DMS 273 (cell line): ENCODE results near the gene HEPACAM.
A peak's percentile ranks its signal among the peaks of the same experiment; 100 is the strongest.

Source experiments
- DNase-seq: peaks from one replicate; lab custom pipeline; 2025; ENCODE audit not compliant: unreplicated experiment; lab: John Stamatoyannopoulos, UW

The HEPACAM gene

DNA sequence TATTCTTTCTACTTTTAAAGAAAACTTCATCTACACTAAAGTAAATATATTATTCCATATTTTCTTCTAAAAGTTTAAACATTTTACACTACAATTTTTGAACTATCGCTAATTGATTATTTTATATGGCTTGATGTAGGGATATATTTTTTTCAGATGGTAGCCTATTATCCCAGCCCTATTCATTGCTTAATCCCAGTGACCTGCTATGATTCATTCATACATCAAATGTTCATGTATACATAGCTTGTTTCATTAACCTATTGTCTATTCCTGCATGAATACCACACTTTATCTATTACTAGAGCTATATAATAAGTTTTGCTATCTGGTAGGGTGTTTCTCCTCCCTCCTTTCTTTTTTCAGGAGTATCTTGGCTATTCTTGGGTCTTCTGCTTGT, 33.2 kb downstream of the HEPACAM start:
- no peak for DNase-seq

DNA sequence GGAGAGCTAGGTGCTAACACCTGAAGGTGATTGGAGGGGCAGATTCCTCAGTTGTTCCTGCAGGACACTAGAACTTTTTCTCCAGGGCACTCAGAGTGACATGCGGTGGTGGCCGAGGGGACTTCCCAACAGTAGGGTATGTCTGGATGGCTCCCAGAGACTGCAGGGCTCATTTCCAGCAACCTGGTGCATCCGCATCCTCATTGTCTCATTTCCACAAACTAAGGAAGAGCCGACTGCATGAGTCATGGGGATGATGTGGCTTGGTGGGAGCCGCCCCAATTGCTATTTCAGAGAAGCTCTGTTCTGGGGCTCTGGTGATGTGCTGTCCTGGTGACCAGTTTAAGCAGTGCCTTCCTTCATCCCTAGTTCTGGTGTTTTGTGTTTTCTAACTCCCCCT, 35.4 kb downstream of the HEPACAM start:
- DNase-seq, result no peak

DNA sequence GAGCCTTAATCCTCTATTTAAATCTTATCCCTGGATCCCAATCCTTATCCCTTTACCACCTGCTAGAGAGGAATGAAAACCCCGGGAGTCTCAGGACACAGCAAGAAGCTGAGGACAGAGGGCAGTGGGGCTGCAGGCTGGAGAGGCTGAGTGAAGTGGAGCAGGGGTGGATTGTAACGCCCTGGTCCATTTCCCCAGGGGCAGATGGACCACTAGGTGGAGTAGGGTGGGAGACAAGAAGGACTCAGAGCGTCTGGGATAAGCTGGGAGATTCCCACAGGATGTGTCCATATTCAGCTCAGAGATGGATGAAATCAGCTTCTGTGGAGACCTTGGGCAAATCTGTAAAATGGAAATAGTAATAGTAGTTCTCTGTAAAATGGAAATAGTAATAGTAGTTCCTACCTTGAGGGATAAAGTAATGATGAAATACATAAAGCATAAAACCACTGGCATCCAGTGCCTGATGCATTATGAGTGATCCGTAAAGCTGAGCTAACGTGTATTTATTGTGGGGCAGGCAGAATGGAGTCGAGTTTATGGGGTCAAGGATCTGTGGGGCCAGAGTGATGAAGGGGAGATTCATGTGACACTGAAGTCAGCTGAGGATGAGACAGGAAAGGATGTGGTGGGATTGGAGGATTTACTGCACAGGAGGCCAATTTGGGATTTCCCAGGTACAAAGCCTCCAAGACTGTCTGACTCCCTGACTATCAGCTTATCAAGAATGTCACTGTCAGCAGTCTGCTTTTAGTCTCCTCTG, 36.3 kb downstream of the HEPACAM start:
- no peak for DNase-seq

DNA sequence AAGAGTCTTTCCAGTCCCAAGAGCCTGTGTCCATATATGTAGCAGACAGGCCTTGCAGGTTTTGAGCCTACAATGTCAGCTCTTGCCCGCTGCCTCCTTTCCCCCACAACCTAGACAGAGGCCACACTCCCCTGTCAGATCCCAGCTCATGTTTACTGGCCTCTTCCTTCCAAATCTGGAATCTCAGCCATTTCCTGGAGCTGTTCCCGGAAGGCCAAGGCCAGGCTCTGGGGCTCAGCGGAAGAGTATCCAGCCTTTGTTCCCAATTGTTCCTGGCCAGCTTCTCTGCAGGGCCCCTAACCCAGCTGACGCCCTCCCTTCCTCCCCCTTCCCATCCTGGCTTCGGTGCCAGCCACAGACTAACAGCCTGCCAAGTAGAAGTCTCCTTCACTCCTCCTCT, 37.1 kb downstream of the HEPACAM start:
- no peak for DNase-seq

DNA sequence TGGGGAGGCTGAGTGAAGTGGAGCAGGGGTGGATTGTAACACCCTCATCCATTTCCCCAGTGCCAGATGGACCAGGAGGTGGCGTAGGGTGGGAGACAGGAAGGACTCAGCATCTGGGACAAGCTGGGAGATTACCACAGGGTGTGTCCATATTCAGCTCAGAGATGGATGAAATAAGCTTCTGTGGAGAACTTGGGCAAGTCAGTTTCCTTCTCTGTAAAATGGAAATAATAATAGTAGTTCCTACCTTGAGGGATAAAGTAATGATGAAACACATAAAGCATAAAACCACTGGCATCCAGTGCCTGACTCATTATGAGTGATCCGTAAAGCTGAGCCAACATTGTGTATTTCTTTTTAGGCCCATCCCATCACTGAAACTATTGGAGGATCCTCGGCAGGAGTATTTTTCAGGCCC, 37.6 kb downstream of the HEPACAM start:
- peak; percentile 55 for DNase-seq

DNA sequence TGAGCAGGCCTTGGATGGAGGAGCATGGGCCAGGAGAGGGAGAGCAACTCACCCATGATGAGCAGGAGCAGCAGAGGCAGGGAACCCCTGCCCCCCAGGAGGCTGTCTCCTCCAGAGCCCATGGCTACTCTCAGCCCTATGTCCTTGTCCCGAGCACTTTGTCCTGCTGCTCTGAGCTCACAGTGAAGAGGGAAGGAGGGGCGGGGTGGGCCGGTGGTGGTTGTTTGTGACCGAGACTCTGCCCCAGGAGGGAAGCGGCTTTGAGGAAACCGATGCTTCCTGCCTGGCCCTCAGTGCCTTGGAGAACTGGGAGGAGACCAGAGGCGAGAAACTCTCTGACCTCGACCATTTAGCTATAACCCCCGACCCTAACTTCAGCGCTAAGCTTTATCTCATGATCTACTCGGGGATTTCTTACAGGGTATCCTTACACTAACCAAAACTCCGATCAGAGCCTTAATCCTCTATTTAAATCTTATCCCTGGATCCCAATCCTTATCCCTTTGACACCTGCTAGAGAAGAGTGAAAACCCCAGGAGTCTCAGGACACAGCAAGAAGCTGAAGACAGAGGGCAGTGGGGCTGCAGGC, 38.1 kb downstream of the HEPACAM start, which contains the start of gene ROBO4:
ROBO4 (minus strand) TSS at position 192 of the 589 bp plus-strand sequence; CDS start at position 122, 70 bp downstream.
- DNase-seq, result no peak

DNA sequence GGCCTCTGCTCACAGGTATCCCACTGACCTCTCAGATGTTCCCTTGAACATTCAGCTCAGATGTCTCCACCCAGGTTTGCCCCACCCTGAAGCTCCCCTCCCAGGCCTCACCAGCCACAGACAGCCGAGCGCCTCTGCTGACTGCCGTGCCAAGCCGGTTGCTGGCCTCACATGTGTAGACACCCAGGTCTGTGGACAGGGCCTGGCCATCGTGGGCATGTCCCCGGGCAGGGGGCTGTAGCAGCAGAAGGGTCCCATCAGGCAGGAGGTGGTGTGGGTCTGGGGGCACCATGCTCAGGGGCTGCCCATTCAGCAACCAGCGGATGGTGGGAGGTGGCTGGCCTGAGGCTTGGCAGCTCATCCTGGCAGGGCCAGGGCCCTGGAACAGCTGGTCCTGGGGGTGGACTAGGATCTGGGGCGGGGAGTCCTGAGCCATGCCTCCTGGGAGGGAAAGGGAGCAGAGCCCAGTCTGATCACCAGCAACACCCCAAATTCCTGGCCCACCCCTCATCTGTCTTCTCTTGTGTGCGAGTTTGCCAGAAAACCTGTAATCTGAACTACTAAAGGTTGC, 38.9 kb downstream of the HEPACAM start:
- DNase-seq, result peak; percentile 10

DNA sequence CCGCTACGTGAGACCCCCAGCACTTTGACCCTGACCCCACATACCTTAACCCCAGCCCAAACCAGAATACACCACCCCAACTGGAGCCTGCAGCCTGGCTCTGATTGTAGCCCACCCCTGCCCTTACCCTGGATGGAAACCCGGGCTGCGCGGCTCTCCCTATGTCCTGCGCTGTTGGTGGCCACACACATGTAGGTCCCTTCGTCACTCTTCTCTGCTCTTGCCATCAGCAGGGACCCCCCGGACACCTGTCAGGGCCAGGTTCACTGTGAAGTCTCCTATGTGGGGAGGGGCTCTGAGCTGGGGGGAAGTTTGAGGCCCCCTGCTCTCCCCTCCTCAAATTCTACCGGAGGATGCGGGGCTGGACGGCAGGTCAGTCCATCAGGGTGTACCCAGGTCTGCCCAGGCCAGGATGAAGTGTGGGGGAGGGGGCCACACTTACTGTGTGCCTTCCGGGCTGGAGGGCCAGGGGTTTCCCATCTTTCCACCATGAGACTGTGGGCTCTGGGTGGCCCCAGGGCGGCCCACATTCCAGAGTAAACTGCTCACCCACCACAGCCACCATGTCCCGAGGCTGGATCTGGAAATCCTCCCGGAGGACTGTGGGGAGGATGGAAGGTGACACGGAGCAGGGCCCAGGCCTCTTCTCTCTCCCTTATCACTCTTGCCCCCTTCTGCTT, 39.6 kb downstream of the HEPACAM start:
- no peak for DNase-seq

DNA sequence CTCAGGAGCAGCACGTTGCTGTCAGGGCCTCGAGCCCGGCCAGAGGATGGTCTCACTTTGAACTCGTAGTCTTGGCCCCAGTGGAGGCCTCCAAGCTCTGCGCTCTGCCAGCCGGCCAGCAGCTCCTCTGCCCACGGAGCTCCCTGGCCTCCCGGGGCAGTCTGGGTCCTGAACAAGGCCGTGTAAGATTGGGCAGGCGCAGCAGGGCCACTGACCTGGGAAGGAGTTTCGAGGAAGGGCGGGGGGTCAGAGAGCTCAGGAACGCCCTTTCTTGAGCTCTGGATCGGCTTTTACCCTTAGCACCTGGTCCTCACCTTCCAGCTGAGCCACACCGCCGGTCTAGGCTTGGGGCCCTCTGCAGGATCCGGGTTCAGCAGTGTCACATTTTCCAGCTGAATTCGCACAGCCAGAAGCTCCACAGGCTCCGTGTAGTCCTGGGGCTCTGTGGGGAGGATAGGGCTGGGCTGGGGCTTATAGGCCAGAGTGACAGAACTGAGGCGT, 40.3 kb downstream of the HEPACAM start:
- DNase-seq, result no peak

DNA sequence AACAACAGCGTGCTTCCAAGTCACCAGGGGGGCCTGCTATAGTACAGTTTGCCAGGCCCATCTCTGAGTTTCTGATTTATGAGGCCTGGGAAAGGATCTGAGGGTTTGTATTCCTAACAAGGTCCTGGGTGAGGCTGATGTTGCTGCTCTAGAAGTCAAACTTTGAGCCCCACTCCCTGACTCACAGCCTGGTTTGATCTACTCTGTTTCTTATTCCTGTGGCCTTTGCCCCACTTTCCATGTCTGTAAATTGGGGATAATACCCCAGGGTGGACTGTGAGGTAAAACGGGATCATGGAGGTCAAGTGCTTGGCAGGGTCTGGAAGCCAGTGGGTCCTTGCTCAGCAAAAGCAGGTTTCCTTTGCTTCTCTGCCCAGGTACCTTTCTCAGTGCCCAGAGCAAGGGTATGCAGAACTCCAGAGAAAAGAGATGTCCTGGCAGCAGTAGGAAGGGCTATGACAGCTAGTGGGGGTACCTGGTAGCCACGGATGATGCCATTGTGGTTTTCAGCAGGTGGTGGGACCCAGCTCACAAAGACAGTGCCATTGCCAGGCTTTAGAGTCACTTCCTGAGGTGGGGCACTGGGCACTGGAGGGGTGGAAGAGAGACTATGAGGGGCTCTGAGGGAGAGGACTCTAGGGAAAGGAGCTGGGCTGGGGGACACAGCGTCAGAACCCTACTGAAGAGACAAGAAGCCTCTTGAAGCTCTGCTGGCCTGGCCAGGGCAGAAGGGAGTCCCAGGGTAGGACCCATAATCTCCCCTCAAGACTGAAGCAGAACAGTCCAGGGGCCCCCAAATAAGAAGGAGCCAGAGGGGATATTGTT, 41.0 kb downstream of the HEPACAM start:
- no peak for DNase-seq

DNA sequence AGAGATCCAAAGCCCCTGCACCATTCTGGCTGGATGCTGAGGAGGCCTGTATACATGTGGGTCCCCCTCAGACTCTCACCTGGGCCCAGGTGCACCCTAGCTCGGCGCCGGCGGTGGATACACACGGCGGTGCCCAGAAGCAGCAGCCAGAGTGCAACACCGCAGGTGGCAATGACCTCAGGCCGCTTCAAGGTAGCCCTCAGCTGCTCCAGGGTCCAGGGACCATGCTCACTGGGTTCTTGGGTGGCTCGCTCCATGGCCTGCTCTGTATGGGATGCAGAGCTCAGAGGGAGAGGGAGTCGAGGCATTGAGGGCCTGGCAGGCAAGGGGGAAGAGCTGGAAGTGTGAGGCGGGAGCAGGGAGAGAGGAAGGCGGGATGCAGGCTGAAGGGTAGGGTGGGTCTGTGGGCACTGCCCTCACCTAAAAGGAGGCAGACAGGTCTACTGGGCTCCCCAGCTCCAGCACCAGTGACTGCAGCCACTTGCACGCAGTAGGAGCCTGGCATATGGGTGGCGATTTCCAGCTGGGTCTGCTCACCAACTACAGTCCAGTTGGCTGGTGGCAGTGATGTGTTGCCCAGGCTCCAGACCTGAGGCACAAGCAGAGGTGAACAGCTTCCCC, 42.0 kb downstream of the HEPACAM start:
- DNase-seq, result no peak

DNA sequence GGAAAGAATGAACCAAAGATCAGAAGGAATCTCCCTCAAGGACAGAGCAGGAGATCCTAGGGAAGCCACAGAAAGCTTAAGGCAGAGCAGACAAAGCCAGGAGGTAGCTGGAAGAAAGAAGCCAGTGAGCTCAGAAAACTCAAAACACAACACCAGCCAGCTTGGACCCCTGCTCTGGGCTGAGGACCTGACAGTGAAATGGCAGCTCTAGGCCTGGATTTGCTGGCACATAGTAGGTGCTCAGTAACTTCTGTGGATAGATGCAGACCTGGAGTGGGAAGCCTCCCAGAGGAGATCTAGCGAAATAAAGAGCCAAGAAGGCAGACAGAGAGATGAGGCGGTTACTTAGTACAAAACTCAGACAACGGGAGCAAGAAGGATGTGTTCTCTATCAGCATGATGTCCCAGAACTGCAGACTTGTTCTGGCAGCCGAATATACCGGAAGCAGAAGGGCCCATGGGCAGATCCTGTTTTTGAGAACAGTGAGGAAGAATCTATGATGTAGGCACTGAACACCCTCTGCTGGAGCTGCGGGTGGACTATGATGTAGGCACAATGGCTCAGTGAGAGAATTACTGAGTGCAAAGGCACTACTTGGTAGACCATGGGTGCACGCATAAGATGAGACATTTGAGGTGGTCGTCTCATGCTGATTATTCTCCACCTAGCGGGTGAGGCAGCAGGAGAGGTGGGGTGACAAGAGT, 42.9 kb downstream of the HEPACAM start:
- no peak for DNase-seq

DNA sequence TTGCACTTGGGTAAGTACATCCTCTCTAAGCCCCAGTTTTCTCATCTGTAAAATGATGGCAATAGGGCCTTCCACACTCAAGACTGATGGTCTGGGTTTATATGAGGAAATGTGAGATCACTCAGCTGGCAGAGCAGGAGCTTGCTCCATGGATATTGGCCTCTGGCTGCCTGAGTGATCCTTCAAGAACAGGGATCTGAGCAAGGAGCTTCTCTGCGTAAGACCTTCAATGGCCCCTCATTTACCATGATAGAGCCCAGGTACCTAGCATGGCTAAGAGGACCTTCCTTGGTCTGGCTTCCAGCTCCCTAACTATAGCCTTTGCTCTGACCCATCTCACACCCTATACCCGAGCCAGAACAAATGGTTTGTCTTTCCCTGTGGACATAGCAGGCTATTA, 43.7 kb downstream of the HEPACAM start:
- no peak for DNase-seq

DNA sequence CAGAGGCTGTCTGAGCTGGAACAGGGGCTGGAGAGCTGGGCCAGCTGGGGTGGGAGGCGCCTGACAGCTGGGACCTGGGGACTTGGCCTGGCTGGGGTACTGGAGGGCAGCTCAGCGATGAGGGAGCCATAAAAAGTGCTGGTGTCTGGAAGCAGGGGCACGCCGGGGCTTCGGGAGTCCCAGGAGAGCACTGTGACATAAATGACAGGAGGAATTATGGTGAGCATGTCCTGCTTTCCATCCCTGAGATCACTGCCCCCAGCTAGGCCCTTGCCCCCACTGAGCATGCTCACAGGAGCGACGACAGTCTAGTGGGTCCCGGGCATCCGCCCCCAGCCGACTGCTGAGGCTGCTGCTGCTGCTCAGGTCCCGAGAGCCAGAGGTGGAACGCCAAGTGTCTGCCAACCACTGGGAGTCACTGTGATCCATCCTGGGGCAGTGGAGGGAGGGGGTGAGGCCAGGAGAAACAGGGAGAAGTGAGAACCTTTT, 44.4 kb downstream of the HEPACAM start:
- DNase-seq, result peak; percentile 23

DNA sequence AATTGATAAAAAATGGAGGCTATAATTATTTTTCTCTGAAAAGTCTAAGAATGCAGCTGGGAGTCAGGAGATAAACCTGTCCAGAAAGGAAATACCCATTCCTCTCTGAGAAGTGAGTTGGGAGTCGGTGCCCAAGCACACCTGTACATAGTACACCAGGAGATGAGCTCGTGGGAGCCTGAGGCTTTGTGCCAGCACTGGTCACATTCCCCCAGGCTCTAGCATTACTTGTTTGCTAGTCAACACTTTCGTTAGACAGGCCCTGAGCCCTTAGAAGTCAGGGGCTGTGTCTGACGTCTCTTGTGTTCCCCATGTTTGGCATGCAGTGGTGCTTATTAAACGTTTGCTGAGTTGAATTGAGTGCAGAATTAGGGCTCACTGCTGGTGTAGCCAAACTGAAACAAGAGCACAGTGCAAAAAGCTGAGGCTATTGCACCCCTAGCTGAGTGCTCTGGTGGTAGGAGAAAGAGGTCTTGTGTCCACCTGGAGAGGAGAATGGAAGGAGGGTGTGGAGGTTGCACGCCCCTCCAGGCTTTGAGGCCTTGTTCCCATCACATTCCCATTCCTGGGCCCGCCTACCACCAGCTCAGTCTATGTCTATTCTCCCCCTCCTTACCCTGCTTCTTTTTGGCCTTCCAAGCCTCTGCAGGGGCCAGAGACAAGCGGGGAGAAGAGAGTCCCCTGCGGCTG, 45.0 kb downstream of the HEPACAM start:
- no peak for DNase-seq

DNA sequence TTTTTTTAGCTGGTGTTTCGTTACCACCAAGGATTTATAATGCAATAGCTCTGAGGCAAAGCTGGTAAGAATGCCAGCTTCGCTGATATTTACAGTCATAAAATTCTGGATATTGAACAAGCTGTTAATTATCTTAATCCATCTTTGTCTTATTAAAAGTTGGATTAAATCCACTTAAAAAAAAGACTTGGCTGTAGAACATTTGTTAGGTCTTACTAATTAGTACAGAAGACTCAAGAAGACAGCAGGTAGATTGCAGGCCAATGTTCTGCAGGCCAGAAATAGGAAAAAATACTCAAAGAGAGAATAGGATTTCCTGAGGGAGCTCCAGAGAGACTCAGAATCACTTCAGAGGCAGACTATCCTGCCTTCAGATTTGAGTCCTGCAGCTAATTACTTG, 45.7 kb downstream of the HEPACAM start:
- no peak for DNase-seq

DNA sequence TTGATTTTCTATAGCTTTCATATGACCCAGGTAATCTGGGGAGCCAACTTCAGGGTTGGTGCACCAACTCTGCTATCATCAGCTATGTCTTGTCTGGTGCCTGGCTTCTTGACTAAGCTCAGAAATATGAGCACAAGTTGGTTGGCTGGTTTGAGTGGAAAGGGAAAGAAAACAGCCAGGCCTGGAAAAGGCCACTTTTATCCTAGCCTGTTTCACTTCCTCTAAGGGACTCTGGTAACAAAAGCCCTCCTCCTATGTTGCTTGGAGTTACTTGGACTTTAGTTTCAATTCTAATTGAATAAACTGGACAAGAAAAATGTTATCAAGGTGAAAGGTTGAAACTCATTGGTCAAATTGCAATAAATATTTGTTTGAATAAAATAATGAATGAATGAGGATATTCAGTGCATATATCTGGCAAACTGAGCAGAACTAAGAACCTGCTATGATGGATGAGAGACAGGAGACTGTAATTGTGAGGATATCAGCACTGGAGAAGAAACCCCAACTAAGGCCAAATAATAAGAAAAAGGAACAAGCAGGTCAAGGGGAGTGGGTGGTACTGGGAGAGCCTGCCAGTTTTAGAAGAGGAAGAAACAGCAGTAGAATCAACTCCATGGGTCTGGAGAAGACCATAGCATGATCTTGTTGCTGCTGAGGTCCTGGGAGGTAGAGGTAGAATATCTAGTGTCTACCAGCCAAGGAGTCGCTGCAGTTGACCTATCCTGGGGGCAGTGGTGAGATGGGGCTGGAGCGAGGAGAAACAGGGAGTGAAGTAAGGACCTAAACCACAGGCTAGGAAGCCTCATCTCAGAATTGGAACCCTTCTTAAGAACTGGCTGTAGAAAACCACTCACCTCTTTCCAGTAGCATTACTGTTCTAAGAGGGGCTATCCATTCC, 46.4 kb downstream of the HEPACAM start:
- DNase-seq, result no peak

DNA sequence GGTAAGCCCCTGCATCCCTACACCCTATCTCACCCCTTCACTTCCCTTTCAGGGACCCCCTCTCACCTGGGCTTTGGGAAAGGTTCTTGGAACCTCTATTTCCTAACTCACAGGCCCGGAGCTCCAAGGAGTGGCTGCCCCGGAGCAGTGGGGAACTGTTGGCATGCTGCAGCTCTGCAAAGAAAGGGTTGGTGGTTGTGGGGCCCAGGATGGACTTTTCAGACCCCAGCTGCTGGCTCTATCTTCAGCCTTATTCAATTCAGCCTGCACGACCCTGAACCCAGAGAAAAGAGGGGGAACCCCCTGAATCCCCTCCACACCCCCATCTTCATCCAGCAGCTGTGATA, 48.2 kb downstream of the HEPACAM start:
- no peak for DNase-seq
